GM12865 (cell line): ENCODE measurements around the gene DAAM2.

Experiments
- DNase-seq: peaks from one replicate; pipeline ENCODE4 v3.0.0; 2010; ENCODE audit warnings: low read depth
- H3K4me3 ChIP-seq: 2 replicates; pipeline ENCODE4 v1.5.1; 2011; ENCODE audit warnings: mild to moderate bottlenecking, low read depth, low read length, control low read depth
- TF ChIP-seq, protein P1 (sequence below): IDR thresholded peaks from 2 replicates; pipeline ENCODE4 v1.5.1; 2011; ENCODE audit warnings: low read length, control low read depth, low read depth, inconsistent platforms; ENCODE audit not compliant: insufficient read depth; ENCODE audit errors: missing control alignments

Gene DAAM2

DNA sequence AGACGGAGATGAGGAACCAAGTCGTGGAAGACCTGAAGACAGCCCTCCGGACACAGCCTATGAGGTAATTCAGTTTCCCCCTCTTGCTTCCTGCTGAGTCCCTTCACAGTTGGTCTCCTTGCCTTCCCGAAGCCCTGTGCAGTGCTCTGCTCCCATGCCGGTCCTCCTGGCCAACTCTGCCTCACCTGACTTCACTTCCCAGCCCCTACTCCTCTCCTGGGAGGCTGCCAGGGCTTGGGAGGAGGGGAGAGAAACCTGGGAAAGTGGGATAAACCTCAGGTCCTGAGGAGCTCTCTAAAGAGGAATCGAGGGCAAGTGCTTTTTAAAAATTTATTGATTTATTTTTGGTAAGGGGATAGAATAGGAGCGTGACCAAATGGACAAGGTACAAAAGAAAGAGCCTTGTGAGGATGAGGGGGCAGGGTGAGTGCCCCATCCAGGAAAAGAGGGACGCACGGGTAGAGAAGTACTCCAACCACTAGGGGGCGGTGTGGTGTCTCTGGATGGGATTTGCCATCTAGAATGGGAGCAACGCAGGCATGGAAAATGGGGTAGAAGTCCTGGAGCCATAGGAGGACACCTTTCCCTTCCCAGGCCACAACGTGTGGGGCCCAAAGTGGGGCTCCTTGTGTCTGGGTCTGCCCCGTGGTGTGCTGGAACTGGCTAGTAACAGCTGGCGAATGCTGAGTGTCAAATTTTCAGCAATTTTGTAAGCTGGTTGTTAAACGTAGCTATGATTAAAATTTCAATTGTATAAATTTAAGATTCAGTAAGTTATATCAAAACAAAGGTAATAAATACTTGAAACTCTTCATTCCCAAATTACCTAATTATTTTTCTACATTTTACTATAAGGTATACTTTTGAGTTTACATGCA is 73.1 kb downstream of the DAAM2 start:
- TF ChIP-seq, protein P1, sequence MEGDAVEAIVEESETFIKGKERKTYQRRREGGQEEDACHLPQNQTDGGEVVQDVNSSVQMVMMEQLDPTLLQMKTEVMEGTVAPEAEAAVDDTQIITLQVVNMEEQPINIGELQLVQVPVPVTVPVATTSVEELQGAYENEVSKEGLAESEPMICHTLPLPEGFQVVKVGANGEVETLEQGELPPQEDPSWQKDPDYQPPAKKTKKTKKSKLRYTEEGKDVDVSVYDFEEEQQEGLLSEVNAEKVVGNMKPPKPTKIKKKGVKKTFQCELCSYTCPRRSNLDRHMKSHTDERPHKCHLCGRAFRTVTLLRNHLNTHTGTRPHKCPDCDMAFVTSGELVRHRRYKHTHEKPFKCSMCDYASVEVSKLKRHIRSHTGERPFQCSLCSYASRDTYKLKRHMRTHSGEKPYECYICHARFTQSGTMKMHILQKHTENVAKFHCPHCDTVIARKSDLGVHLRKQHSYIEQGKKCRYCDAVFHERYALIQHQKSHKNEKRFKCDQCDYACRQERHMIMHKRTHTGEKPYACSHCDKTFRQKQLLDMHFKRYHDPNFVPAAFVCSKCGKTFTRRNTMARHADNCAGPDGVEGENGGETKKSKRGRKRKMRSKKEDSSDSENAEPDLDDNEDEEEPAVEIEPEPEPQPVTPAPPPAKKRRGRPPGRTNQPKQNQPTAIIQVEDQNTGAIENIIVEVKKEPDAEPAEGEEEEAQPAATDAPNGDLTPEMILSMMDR, result peak; percentile 77
- DNase-seq, result peak; percentile 53
- H3K4me3 ChIP-seq, result no peak overlapping the region

DNA sequence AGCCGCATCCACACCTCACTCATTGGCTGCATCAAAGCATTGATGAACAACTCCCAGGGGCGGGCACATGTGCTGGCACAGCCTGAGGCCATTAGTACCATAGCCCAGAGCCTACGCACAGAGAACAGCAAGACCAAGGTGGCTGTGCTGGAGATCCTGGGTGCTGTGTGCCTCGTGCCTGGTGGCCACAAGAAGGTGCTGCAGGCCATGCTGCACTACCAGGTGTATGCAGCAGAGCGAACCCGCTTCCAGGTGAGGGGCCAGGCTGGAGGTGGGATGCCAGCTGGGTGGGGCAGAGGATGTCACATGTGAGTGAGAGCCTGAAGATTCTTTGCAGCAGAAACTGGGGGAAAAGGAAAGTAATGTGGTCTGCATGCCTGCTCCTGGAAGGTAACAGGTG is 75.4 kb downstream of the DAAM2 start:
- H3K4me3 ChIP-seq, result no peak overlapping the region
- TF ChIP-seq, protein P1, result no peak
- DNase-seq, result no peak

- TF ChIP-seq, protein P1, result no peak
- H3K4me3 ChIP-seq, result no peak overlapping the region
- DNase-seq, result no peak
Measured at GRCh38 chr6:39870950-39871349, 78.8 kb downstream of the DAAM2 start.

DNA sequence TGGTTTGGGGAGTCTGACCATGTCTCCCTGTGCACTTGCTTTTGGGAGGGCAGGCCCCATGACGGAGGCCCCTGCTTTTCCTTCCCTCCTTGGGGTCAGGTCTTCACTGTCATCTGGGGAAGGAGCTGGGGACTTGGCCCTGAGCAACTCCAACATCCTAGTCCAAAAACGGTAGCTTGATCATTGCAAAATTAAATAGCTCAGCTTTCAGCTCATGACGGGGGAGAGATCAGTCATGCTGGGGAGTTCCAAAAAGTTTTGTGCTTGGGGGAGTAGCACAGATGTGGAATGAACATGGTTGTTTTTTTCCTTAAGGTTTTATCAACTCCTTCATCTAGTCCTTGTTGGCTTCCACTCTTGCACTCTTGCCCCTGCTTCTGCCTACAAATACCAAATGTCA is 81.3 kb downstream of the DAAM2 start:
- H3K4me3 ChIP-seq, result no peak overlapping the region
- TF ChIP-seq, protein P1, result no peak
- DNase-seq, result no peak

DNA sequence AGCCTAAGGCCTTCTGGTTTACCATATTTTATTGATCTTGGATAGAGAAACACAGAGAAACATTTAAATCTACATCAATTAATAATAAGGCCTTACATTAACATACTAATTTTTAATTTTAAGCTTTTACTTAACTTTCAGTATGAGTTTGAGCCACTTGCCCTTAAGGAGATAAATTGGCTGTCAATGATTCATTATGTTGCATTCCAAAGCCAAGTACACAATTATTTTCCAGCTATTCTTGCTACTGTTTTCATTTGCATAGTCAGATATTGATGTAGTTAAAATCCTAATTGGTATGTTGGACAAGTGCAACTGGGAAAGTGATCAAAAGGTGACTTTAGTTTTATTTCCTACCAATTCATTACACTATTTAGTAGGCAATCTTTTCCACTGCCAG is 83.9 kb downstream of the DAAM2 start:
- TF ChIP-seq, protein P1, result no peak
- no peak for DNase-seq
- no peak overlapping the region for H3K4me3 ChIP-seq

- TF ChIP-seq, protein P1, result no peak
- H3K4me3 ChIP-seq, result no peak overlapping the region
- no peak for DNase-seq
Measured at GRCh38 chr6:39876826-39877225, 84.7 kb downstream of the DAAM2 start.

DNA sequence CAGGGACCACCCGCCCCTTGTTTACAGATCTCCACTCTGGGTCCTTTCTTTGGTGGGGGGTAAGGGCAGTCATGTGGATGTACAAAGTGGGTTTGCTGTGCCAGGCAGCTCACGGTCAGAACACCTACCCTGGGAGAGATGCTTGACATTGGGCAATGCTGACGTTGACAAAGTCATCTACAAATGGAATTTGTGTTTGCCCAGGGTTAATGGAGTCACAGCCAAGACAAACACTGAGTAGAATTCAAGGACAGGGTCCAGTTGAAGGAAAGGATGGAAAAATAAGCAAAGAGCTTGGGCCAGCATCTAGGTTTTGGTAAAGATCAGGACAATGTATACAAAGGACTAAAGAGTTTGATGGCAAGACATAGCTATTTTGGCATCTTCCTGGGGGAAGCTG is 87.4 kb downstream of the DAAM2 start:
- TF ChIP-seq, protein P1, result no peak
- DNase-seq, result no peak
- no peak overlapping the region for H3K4me3 ChIP-seq
